Peyer's patch (tissue), 4 donors: ENCODE results near the gene ANTXR1. TPM values are rescaled to one million over a fixed set of nuclear protein-coding genes. Genes with fewer than 3 reads are reported as not detected.

Experiments
- DNase-seq, 3 donors: peaks; one replicate each; pipeline ENCODE4 v3.0.0-alpha.2; 2017 to 2019
- H3K27ac ChIP-seq, 4 donors: fragments of 200-600 bp; sonication (generic); one replicate each; pipeline ENCODE4 v1.5.1; 2016 to 2019
- H3K27me3 ChIP-seq, 2 donors: fragments of 200-600 bp; sonication (generic); one replicate each; pipeline ENCODE4 v1.5.1; 2019
- H3K36me3 ChIP-seq, 3 donors: fragments of 200-600 bp; sonication (generic); one replicate each; pipeline ENCODE4 v1.5.1; 2016 to 2019
- H3K4me1 ChIP-seq, 4 donors: fragments of 200-600 bp; sonication (generic); one replicate each; pipeline ENCODE4 v1.5.1; 2016 to 2019
- H3K4me3 ChIP-seq, 4 donors: fragments of 200-600 bp; sonication (generic); 1 replicate in 3 of 4; 2 replicates in 1 of 4; pipeline ENCODE4 v1.5.1; 2016 to 2019; ENCODE audit warnings: mild to moderate bottlenecking in 1 of 4
- H3K9me3 ChIP-seq, 4 donors: fragments of 200-600 bp; sonication (generic); one replicate each; pipeline ENCODE4 v1.5.1; 2016 to 2019; ENCODE audit warnings: mild to moderate bottlenecking in 1 of 4
- POLR2A ChIP-seq, 2 donors: fragments of 450-650 bp; IDR thresholded peaks; one replicate each; pipeline ENCODE4 v1.5.1; 2017; ENCODE audit warnings: antibody characterized with exemption in 2 of 2, mild to moderate bottlenecking in 2 of 2, moderate library complexity in 2 of 2
- total RNA-seq, 4 donors: library from RNA; depleted of rRNA; stranded (reverse); fragments of >200 nt; gene quantifications; one replicate each; pipeline ENCODE4 v1.1.0, GENCODE V29; 2016
- TF ChIP-seq, protein P1 (sequence below), 6 experiments: fragments of 450-650 bp in 4 of 6; fragments of 200-600 bp in 2 of 6; sonication (generic) in 1 of 6; IDR thresholded peaks; one replicate each; pipeline ENCODE4 v1.5.1; 2017 to 2019; ENCODE audit warnings: antibody characterized with exemption in 6 of 6, mild to moderate bottlenecking in 3 of 6, moderate library complexity in 1 of 6

ANTXR1 gene
- total RNA-seq, 4 donors from 2014 or later, result 5.4 to 39.6 (median 25.0) TPM

DNA sequence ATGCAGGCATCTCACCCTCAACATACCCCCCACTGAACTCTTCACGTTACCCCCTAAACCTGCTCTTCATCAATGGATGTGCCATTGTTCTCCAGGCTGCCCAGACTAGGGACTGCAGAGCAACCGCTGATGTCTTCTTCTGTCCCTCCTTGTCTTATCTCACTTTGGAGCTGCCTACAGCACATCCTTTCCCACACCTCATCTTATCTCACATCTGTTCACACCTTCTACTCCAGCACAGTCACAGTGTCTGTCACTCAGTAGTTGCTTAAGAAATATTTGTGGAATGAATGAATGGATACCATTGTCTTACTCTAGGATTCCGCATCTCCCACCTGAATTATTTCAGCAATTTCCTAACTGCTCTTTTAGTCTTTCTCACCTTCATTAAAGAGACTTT lies 144.5 kb downstream of the ANTXR1 start:
- no peak overlapping the region for H3K27ac ChIP-seq
- no peak overlapping the region for H3K4me3 ChIP-seq
- H3K9me3 ChIP-seq, result no peaks in the 10 kb centered on the region
- DNase-seq, result no peak
- no peaks in the 10 kb centered on the region for H3K27me3 ChIP-seq
- no peaks in the 10 kb centered on the region for H3K4me1 ChIP-seq
- TF ChIP-seq POLR2A (IDR thresholded peaks at IDR 0.05), result no peak
- TF ChIP-seq, protein P1, sequence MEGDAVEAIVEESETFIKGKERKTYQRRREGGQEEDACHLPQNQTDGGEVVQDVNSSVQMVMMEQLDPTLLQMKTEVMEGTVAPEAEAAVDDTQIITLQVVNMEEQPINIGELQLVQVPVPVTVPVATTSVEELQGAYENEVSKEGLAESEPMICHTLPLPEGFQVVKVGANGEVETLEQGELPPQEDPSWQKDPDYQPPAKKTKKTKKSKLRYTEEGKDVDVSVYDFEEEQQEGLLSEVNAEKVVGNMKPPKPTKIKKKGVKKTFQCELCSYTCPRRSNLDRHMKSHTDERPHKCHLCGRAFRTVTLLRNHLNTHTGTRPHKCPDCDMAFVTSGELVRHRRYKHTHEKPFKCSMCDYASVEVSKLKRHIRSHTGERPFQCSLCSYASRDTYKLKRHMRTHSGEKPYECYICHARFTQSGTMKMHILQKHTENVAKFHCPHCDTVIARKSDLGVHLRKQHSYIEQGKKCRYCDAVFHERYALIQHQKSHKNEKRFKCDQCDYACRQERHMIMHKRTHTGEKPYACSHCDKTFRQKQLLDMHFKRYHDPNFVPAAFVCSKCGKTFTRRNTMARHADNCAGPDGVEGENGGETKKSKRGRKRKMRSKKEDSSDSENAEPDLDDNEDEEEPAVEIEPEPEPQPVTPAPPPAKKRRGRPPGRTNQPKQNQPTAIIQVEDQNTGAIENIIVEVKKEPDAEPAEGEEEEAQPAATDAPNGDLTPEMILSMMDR (IDR thresholded peaks at IDR 0.05), result no peak
- H3K36me3 ChIP-seq, result no peaks in the 10 kb centered on the region

DNA sequence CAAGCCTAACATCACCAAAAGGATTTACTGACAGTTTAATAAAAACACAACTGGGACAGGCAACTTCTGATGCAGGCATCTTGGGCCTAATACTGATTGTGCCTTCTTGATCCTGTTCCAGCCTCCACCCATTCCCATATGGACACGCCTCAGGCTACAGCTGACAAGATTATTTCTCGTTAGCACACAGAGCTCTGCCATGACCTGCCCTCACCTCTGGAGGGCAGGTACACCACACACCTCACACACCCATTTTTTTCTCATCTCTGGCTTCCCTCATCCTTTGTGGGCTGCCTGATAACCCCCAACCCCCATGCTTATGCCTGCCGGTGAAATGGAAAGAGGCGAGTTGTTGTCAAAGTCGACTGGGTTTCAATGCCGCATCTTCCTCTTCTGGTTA lies 147.0 kb downstream of the ANTXR1 start:
- H3K27ac ChIP-seq, result no peak overlapping the region
- DNase-seq, result no peak
- no peaks in the 10 kb centered on the region for H3K36me3 ChIP-seq
- H3K4me1 ChIP-seq, result peaks cover 0 to 16% (median 0%) of the 10 kb centered on the region in 4 donors
- no peak overlapping the region for H3K4me3 ChIP-seq
- TF ChIP-seq, protein P1 (IDR thresholded peaks at IDR 0.05), result no peak
- no peak for TF ChIP-seq POLR2A (IDR thresholded peaks at IDR 0.05)
- H3K9me3 ChIP-seq, result no peaks in the 10 kb centered on the region
- H3K27me3 ChIP-seq, result no peaks in the 10 kb centered on the region

DNA sequence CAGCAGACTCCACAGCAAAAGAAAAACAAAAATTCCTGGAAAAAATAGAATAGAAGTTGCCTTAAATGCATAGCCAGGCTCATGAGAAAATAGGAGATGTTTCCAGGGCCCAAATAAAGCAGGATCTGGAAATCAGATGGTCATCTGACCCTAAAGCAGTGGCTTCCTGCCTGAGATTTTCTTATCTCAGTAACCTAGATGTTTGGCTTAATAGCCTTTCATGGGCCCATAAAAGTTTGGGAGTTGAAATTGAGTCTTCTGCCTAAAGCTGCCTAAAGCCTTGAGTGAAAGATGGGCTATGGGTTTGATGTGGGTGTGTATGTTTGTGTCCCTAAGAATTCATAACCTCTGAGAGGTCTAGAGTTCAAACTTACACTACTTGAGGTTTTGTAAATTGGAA lies 149.1 kb downstream of the ANTXR1 start:
- Histone ChIP-seq H3K4me3 (no peak overlapping the region), H3K9me3 (no peaks in the 10 kb centered on the region), H3K4me1 (peaks cover 0 to 18% (median 0%) of the 10 kb centered on the region in 4 donors), H3K27ac (peak overlapping the region in 1 of 4 donors; percentile 82), H3K27me3 (no peaks in the 10 kb centered on the region), H3K36me3 (no peaks in the 10 kb centered on the region)
- DNase-seq, result no peak
- TF ChIP-seq, protein P1 (IDR thresholded peaks at IDR 0.05), result no peak
- TF ChIP-seq POLR2A (IDR thresholded peaks at IDR 0.05), result no peak

DNA sequence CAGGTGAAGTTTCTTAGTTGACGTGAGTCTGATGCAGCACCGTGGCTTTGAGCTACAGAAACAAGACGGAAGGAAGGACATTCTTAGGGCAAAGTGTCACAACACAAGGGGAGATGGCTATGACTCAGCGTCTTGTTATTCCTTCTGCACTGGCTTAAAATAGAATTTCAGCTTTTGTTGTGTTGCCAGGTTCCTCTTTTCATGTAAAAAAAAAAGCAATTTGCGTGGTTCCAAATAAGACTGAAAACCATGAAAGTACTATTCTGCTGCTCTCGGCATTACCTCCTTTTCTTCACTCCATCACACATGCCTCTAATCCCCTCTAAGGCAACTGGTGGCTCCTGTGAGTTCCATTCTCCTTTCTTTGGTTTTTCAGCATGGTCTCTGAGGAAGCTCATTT lies 150.1 kb downstream of the ANTXR1 start:
- Histone ChIP-seq H3K4me3 (no peak overlapping the region), H3K27ac (peak overlapping the region in 2 of 4 donors; percentile 72 to 82), H3K36me3 (no peaks in the 10 kb centered on the region), H3K9me3 (no peaks in the 10 kb centered on the region), H3K27me3 (no peaks in the 10 kb centered on the region), H3K4me1 (peaks cover 0 to 18% (median 0%) of the 10 kb centered on the region in 4 donors)
- TF ChIP-seq, protein P1 (IDR thresholded peaks at IDR 0.05), result no peak
- no peak for TF ChIP-seq POLR2A (IDR thresholded peaks at IDR 0.05)
- no peak for DNase-seq

DNA sequence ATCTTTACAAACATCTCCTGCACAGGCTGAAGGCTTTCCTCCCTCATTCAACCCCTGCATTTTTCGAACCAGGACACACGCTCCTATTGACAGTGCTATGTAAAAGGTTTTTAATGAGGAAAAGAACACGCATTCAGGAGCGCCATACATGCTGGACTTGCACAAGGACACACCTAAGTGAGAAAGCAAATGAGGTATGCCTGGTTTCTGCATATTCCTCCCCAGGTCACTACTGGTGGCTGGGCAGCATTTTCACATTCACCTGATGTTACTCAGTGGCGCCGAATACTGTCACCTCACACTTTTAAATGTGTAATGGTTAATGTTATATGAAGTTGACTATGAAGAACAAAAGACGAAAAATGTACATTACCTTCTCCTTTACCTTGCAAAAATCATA lies 150.6 kb downstream of the ANTXR1 start:
- Histone ChIP-seq H3K4me3 (no peak overlapping the region), H3K27me3 (no peaks in the 10 kb centered on the region), H3K9me3 (no peaks in the 10 kb centered on the region), H3K36me3 (no peaks in the 10 kb centered on the region), H3K4me1 (peaks cover 0 to 18% (median 0%) of the 10 kb centered on the region in 4 donors), H3K27ac (peak overlapping the region in 2 of 4 donors; percentile 72 to 82)
- no peak for DNase-seq
- TF ChIP-seq, protein P1 (IDR thresholded peaks at IDR 0.05), result no peak
- TF ChIP-seq POLR2A (IDR thresholded peaks at IDR 0.05), result no peak
